Stimulated activated CD4-positive, alpha-beta T cell treated with anti-CD3 and anti-CD28 coated beads, Interleukin-4, amount 100 ng/mL, for 48 hours (primary cell): ENCODE data around the gene SLC38A3.
"Not testable (repeated sequence)": the region's sequence is repeated elsewhere in the genome, so short reads cannot be mapped to it uniquely, and the experiment has no call there.

ENCODE experiments used
- DNase-seq, 2 donors: peaks; one replicate each; pipeline ENCODE4 v3.0.0-alpha.2; 2020; ENCODE audit warnings: low read depth in 2 of 2

SLC38A3 gene

DNA sequence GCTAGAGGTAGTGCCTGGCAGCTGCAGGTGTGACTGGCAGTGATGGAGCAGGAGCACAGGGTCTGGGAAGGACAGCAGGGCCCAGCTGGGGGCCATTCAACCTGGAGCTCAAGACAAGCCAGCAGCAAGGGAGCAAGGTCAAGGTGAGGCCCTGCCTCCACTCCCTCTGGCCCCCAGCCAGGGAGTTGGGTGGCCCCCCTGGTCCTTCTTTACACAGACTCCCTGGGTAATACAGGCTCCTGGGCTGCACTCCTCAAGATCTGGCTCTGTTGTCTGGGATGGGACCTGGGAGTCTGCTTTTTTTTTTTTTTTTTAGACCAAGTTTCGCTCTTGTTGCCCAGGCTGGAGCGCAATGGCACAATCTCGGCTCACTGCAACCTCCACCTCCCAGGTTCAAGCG is 45.4 kb downstream of the SLC38A3 start:
- no peak for DNase-seq

DNA sequence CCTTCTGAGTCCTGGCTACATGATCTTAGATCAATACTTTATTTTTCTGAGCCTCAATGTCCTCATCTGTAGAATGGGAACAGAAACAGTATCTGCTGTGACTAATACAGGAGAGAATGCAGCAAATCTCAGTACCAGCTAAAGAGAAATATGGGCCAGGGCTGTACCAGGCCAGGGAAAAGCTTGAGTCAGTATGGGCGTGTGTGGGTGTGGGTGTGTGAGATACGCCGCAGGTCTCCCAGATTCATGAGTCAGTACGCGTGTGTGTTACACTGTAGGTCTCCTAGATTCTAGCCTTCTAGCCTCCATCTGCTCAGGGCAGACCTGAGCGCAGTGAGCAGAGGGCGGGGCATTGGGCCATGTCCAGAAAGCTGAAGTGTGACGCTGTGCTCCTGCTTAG is 46.1 kb downstream of the SLC38A3 start:
- no peak for DNase-seq

DNA sequence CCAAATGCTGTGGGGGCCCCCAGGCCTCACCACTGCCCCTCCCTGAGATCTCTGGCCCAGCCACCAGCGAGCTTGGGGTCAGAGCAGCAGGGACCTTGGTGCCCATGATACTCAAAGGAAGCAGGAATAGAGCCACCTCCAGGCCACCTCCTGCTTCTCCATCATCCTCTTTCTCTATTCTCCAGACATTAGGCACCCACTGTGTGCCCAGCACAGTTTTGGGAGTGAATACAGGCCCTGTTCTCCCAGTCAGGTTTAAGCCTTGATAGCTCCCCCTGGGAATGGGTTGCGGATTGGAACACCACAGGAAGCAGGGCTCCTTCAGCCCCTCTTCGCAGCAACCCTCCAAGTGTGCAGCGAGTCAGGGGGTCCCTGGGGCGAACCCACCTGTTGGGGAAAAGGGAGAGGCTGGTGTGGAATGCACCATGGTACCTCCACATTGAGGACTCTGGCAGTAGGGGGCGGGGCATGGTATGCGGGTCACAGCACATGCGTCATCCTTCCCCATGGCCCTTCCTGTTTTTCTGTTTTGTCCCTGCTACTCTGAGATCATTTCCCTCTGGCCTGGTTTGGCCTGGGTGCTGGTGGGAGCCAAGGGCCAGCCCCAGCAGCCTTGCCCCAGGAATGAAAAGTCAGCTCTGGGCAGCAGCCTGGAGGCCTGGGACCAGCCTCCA is 49.6 kb downstream of the SLC38A3 start:
- DNase-seq = no peak

DNA sequence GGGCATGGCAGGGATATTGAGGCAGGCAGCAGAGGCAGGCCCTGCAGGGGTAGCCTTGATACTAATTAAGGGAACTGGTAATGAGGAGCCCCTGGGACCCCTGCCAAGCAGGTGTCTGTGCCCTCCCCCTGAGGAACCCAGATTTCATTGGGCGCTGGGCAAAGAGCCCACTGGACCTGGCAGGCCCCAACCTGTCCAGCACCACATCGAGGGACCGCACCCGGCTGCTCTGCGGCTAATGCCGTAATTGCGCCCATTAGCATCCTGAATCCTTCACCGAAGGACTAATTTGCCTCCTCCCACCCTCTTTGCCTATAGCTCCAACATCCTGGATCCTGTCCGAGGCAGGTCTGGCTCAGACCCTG is 50.2 kb downstream of the SLC38A3 start:
- DNase-seq = no peak

DNA sequence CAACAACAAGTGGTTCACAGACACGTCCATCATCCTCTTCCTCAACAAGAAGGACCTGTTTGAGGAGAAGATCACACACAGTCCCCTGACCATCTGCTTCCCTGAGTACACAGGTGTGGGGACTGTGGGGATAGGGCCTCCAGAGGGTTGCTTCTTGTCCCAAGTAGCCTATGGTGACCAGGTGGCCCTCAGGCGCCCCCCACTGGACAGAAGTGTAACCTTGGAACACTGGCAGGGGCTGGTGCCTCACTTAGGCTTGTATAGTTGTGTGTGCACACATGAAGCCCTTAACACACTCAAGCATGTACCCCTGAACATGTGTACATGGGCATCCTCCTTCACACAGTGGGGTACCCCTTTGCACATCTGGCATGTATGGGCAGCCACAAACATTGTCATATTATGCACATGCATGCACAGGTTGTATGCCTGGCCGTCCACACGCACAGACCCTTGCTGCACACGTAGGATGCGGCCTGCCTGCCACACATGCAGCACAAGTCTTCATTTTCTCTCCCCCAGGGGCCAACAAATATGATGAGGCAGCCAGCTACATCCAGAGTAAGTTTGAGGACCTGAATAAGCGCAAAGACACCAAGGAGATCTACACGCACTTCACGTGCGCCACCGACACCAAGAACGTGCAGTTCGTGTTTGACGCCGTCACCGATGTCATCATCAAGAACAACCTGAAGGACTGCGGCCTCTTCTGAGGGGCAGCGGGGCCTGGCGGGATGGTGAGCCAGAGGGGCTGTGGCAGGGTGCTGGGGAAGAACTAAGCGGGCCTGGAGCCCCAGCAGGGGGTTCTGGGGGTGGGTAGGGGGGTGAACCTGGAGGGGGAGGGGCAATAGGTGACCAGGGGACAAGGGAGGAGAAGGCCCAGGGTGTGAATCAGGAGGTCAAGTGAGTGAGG is 52.2 kb downstream of the SLC38A3 start:
- peak in 1 of 2 donors; percentile 49 for DNase-seq

DNA sequence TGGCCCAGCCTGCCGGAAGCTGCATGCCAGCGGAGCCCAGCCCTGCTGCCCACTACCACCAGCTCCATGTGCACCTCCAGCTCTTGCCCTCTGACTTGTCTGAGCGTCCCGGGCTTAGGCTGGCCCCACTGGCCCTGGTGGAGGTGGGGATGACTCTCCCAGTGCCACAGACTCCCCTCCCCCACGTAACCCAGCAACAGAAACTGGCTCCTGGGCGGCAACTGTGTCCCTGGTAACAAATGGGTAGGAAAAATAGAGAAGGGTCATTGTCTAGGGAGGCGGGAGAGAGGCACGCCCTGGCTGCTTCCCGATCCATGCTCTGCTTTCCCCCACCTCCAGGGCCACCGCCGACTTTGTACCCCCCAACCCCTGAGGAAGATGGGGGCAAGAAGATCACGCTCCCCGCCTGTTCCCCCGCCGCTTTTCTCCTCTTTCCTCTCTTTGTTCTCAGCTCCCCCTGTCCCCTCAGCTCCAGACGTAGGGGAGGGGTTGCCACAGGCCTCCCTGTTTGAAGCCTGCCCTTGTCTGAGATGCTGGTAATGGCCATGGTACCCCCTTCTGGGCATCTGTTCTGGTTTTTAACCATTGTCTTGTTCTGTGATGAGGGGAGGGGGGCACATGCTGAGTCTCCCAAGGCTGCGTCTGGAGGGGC is 53.1 kb downstream of the SLC38A3 start:
- DNase-seq = no peak

DNA sequence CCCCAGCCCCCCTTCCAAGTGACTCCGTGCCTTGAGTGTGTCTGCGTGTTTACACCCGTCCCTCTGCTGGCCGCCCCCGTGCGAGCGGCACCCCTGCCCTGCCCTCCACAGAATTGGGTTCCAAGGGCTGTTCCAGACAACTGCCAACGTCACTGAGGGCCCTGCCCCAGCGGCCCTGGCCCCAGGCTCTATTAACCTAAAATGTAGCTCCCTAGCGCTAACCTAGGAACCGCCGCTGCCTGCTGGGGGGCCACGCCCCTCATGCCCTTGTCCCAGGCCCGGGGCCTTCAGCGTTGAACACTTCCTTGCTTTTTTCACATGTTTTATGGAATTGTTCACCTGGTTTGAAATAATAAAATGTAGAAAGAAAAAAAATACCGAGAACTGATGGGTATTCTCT is 53.9 kb downstream of the SLC38A3 start:
- DNase-seq = no peak

DNA sequence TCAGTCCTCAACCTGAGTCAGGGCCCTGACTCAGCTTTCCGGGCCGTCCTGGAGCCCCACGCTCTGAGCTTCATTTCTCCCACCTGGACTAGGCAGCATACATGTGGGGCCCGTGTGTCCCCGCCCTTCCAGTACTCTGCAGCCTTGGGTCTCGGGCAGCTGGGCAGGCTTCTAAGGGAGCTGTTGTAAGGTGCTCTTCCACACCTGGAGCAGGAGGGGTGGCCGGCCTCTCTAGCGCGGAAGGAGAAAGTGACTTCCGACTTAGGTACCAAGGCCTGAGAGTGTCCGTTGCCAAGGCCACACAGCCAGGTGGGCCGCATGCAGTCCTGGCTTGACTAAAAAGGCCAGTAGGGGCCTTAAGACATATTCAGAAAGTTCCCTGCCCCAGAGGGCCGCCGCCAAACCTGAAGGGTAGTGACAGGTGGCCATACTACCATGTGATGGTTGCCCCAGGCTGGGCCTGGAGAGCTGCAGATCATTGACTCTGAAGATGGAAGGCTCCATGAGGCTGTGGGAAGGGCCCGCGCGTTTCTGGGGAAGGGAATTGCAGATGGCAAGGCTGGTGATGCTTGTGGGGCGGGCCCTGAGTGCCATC is 54.5 kb downstream of the SLC38A3 start:
- DNase-seq = no peak

DNA sequence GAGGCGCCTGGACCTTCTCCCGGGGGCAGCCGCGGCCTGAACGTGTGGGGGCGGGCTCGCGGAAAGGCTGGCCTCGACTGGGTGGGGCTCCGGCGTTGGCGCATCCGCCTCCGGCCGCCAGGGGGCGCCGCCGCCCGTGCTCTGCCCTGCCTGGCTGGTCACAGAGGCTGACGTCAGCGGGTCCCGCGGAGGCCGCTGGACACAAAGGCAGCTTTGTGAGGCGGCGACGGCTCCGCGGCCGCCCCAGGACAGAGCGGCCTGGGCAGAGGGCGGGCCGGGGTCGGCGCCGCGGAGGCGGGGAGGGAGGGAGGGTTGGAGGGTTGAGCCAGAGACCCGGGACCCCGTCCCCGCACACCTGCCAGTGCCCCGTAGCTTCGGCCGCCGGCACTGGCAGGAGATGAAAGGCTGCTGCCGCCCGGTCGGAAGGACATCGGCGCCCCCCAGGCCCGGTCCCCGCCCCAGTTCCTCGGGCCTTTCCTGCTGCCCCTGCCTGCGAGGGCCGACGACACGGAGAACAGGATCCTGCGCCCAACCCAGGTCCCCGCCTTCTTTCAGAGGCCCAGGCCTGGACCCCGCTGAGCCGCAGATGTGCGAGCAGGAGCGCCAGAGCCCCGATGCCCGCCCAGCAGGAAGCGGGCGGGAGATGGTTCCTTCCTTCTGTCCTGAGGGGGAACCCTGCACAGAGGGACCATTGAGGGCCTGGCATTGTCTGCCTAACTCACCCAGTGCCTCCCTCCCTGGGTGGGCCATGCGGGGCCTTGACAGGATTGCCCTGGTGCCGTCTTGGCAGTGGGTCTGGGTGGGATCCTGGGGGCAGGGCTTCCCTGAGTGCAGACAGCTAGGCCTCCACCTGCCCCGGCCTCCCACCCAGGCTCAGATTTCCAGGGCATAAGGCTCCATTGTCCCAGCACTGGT is 55.2 kb downstream of the SLC38A3 start:
- DNase-seq = peak; percentile 75 to 85

DNA sequence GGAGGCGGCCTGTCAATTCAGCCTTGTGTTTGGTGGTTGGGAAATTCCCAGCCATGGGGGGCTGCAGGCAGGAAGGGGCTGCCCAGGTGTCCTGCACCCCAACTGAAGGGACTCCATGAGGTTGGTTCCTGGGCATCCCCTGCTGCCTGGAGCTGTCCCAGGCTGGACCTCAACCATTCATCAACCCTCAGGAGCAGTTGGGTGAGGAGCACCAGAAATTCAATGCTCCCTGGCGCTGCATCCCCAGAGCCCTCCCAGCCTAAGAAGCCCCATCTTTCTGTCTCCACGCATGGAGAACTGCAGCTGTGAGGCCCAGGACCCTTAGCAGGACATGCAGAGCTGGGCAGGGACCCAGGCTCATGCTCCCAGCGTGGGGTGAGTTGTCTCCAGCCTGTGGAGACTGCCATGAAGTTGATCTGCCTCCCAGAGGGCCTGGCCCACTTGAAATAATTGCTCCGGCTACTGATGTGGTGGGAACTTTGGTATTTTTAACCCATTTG is 55.9 kb downstream of the SLC38A3 start:
- DNase-seq = no peak

DNA sequence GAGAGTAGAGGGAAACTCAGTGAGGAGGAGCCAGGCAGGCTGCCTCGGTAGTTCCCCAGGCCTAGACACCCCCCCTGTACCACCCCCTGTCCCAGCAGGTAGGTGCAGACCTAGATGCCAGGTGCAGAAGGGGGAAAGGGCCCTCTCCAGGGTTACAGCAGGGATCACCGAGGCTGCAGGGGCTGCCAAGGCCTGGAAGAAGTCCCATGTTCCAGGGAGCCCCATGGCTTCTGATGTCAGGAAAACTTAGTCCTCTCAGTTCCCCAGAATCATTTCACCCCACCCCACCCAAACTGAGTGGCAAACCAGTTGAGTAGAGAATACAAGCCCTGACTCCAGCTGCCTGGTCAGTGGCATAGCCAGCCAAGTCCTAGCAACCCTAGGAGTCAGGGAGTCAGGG is 56.4 kb downstream of the SLC38A3 start:
- DNase-seq = no peak

DNA sequence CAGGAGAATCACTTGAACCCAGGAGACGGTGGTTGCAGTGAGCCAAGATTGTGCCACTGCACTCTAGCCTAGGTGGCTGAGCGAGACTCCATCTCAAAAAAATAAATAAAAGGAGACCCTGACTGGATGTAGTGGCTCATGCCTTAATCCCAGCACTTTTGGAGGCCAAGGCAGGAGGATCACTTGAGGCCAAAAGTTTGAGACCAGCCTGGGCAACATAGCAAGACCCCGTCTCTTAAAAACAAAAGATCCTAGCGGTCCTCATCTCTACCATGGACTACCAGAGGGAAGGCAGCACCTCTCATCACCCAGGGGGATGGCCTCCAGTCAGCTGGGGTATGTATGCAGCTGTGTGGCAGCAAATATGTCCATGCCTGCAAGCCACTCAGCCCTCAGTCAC is 57.1 kb downstream of the SLC38A3 start:
- DNase-seq = not testable (repeated sequence)

DNA sequence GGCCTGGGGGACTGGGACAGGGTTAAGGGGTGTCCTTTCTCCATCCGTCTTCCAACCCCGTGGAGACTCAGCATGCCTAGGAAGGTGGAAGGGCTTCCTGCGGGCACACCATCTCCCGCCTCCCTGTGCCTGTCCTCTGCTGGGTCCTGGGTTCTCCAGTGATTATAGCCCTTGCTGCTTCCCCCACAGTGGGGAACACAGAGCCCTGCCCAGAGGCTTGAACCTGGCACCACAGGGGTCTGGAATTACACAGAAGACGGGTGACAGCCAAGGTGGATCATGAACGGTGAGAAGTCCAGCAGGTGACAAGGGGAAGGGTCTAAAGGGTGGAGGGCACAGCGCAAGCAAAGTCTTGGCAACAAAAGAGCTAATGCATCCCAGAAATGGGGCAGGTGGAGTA is 57.7 kb downstream of the SLC38A3 start:
- no peak for DNase-seq

DNA sequence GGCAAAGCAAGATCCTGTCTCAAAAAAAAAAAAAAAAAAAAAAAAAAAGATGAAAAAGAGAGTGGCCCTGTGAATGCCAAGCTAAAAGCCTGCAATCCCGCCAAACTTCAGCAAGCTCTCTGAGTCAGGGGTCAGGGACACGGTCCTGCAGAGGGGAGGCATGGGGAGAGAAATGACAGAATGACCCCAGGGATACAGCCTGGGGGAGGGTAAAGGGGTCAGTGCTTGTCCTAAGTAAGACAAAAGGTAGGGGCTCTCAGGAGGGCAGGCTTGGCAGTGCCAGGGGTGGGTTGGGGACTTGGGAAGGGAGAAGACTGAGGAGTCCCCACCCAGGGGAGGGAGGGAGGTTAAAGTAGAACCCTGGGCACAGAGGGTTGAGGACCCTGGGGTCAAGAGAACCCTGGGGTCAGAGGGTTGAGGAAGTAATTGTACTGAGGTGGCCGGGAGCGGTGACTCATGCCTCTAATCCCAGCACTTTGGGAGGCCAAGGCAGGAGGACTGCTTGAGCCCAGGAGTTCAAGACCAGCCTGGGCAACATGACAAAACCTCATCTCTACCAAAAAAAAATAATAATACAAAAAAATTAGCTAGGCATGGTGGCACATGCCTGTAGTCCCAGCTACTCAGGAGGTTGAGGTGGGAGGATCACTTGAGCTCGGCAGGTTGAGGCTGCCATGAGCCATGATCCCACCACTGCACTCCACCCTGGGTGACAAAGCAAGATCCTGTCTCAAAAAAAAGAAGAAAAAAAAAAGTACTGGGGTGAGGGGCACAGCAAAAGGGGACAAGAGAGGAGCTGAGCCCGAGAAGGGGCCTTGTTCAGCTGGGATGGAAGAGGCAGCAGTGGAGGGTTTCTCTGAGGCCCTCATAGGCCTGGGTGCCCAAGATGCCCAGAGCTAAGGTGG is 58.7 kb downstream of the SLC38A3 start:
- no peak for DNase-seq

DNA sequence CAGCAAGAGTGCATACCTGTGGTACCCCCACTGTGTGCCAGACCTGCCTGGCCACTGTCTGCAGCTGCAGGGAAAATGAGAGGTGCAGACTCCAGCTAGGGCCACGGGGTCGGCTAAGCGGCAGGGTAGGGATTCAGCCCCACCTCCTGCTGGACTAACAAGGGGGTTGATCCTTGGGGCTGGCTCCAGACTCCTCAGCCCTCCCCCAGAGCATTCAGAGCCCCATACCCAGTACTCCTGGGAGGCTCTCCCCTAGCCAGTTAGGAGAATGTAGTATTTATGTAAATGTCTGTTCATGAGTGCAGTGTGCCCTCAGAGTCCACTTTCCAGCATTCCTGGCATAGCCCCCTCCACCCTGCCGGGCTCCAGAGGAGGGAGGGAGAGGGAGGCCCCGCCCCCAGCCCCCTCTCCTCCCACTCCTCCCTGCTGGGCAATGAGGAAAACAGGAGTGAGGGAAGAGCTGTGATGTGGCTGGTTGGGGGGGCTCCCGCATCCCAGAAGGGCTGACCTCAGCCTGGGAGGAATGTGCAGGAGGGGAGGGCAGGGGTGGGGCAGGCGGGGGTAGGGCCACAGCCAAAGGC is 59.4 kb downstream of the SLC38A3 start:
- no peak for DNase-seq

DNA sequence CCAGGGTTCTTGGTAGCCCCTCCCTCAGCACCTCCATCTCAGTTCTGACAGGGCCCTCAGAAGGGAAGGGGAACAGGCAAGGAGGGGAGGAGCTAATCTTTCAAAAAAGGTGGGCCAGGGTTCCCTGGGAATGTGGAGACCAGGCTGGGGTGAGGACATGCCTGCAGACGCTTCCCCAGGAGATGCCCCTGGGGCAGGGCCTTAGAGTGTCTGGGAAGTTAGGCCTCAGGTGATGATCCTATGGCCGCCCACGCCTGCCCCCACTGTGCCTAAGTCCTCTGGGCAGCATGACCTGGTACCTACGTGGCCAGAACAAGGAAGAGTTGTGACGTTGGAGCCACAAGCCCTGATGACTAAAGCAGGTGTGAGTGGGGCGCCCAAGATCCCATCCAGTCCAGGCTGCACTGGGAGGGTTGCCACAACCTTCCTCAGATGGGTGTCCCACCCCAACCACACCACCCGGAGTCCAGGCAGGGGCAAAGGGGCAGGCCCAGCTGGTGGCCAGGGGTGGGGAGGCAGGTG is 60.0 kb downstream of the SLC38A3 start:
- no peak for DNase-seq

DNA sequence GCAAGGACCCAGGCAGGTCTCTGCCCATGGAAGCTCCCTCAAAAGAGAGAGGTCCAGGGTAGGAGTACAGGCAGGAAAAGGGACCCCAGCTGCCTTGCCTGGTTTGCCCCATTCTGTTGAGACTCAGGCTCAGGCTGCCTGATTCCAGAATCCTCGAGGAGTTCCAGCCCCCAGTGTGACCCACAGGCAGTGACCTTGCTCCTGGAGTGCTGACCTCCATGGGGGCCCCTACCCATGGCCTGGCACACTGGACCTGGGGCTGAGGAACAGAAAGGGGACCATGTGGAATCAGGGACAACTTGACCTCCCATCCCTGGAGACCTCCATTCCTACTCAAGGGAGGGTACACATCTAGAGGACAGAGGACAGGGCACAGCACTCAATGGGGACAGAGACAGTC is 60.5 kb downstream of the SLC38A3 start:
- no peak for DNase-seq

DNA sequence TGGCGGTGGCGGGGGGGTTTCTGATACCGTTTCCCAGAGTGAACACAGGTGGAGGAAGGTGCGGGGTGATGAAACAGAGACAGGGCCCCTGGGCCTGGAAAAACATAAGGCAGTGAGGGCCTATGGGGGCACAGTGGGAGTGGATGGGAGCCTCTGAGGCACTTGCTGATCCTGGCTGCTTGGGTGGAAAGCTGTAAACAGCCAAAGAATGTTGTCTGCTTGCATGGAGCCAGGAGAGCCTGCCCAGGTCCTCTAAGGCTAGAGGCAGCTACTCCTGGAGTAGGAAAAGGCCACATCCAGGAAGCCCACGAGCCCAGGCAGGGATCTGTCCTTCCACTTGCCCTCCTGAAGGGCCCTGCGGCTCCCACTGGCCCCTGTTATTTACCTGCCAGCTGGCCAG is 60.9 kb downstream of the SLC38A3 start:
- no peak for DNase-seq

DNA sequence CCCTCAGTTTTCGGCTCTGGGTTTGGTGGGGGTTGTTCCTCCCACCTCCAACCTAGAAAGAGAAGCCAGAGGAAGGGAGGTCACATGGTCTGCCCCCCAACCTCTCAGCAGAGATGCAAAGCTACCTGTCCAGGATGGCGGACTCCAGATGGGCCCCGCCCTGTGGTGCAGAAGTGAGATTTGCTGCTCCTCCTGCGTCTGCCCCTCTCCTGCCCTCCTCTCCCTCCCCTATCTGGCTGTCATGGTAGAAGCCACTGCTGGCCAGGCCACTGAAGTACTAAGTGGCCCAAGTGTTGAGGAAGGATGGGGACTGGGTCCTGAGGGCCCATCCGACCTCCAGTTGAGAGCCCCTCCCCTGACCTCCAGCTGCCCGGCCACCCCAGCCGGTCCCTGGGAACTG is 61.8 kb downstream of the SLC38A3 start:
- no peak for DNase-seq
